Adrenal gland (tissue), 12 donors: ENCODE results near the gene OR9A4. TPM values are rescaled to one million over a fixed set of nuclear protein-coding genes. Genes with fewer than 3 reads are reported as not detected.

Source experiments
- DNase-seq, 7 donors: peaks; one replicate each; pipeline ENCODE4 v3.0.0-alpha.2; 2019 to 2020
- H3K27ac ChIP-seq, 5 donors: fragments of 200-600 bp; sonication (generic) in 4 of 5; 1 replicate in 3 of 5; 2 replicates in 2 of 5; pipeline versions ENCODE4 v1.5.1 to v1.8.0; 2016 to 2020; ENCODE audit warnings: mild to moderate bottlenecking in 1 of 5
- H3K27me3 ChIP-seq: fragments of 200-600 bp; 2 replicates; pipeline ENCODE4 v1.8.0; 2021
- H3K36me3 ChIP-seq, 2 donors: fragments of 200-600 bp; replicated peaks in 1 of 2; 1 replicate in 1 of 2; 2 replicates in 1 of 2; pipeline versions ENCODE4 v1.5.1 to v1.8.0; 2018 to 2022
- H3K4me1 ChIP-seq, 2 donors: fragments of 200-600 bp; replicated peaks in 1 of 2; 1 replicate in 1 of 2; 2 replicates in 1 of 2; pipeline versions ENCODE4 v1.5.1 to v1.8.0; 2018 to 2021
- H3K4me3 ChIP-seq, 4 donors: fragments of 200-600 bp; sonication (generic) in 3 of 4; one replicate each; pipeline ENCODE4 v1.5.1; 2016 to 2018
- H3K9me3 ChIP-seq, 3 donors: fragments of 200-600 bp; sonication (generic) in 1 of 3; replicated peaks in 1 of 3; 1 replicate in 2 of 3; 2 replicates in 1 of 3; pipeline versions ENCODE4 v1.5.1 to v1.8.0; 2016 to 2021
- POLR2A ChIP-seq, 2 donors: fragments of 450-650 bp; IDR thresholded peaks; one replicate each; pipeline ENCODE4 v1.6.1; 2017; ENCODE audit warnings: antibody characterized with exemption in 2 of 2, mild to moderate bottlenecking in 2 of 2, moderate library complexity in 1 of 2
- WGBS, 4 donors: extraction: QIAGEN DNeasy Blood & Tissue Kit in 2 of 4; methylation state at CpG; one replicate each; pipeline versions ENCODE4 v1.1.5 to v1.1.7; 2013 to 2017; 5-methylcytosine and 5-hydroxymethylcytosine counted together
- intact Hi-C, 2 donors: fragments of 100-400 bp; cut with DNase I; formaldehyde crosslinking; loops; one replicate each; pipeline versions ENCODE4 v1.14.1 to v1.15.0; 2022 to 2023
- polyA plus RNA-seq, 3 donors: library from polyadenylated mRNA; stranded (reverse); fragments of 200-250 nt in 2 of 3; fragments of 350-450 nt in 1 of 3; fragmentation: Illumina TruSeq in 1 of 3; extraction: RNeasy Lipid Tissue Mini Kit (QIAGEN cat#74804) in 1 of 3; gene quantifications; one replicate each; pipeline ENCODE4 v1.2.3, GENCODE V29; 2013 to 2014
- total RNA-seq, 9 donors: library from RNA; depleted of rRNA in 4 of 9; stranded (reverse); fragments of >200 nt in 4 of 9; fragments of 120-200 nt in 1 of 9; fragmentation: NEBNext Ultra II Directional in 1 of 9; extraction: Animal tissue kit (Norgen Biotek cat#: 25700) in 1 of 9; gene quantifications; one replicate each; pipeline versions ENCODE4 v1.1.0 to v1.2.4, GENCODE V29; 2013 to 2023
- TF ChIP-seq, protein P1 (sequence below), 6 experiments: fragments of 450-650 bp in 4 of 6; fragments of 200-600 bp in 2 of 6; sonication (generic) in 1 of 6; IDR thresholded peaks; 1 replicate in 5 of 6; 2 replicates in 1 of 6; pipeline versions ENCODE4 v1.5.1 to v1.8.0; 2016 to 2021; ENCODE audit warnings: antibody characterized with exemption in 6 of 6, mild to moderate bottlenecking in 2 of 6, moderate library complexity in 1 of 6
- donor health status: healthy with polysubstance abuse.
- donor health status: Bipolar disorder and iron deficiency.
- donor health status: DM: yes; HTN: yes; CAD: no.
- donor health status: DM: no; HTN: no; CAD: no.
- donor health status: DM: no; HTN: no; CAD: no.
- donor health status: DM: yes; HTN: yes; CAD: no.

Gene OR9A4
- total and polyA plus RNA-seq, 12 donors, result 0.11 TPM; not detected in 11

DNA sequence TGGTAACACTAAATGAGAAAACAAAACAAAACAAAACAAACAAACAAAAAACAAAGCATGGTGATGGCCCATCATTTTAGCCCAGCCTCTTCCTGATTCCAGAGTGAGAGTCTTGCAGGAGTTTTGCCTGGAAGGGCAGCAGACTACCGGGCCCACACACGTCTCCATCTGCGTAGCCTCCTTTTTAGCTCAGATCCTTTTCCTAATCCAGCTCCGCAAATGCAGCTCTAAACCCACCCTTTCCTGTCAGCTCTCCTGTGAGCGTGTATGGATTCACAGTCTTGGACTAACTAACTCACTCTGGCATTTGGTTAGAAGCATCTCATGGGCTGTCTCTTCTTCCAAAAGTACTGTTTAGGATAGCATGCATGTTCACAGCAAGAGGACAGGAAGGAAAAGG, 14.0 kb downstream of the OR9A4 start:
- Histone ChIP-seq H3K27ac (no peak overlapping the region), H3K4me3 (no peak overlapping the region), H3K27me3 (no peaks in the 10 kb centered on the region), H3K9me3 (no peaks in the 10 kb centered on the region), H3K4me1 (no peaks in the 10 kb centered on the region), H3K36me3 (no peaks in the 10 kb centered on the region)
- no peak for DNase-seq
- intact Hi-C loops, result no loop called here
- TF ChIP-seq POLR2A (IDR thresholded peaks at IDR 0.05), result no peak
- TF ChIP-seq, protein P1, sequence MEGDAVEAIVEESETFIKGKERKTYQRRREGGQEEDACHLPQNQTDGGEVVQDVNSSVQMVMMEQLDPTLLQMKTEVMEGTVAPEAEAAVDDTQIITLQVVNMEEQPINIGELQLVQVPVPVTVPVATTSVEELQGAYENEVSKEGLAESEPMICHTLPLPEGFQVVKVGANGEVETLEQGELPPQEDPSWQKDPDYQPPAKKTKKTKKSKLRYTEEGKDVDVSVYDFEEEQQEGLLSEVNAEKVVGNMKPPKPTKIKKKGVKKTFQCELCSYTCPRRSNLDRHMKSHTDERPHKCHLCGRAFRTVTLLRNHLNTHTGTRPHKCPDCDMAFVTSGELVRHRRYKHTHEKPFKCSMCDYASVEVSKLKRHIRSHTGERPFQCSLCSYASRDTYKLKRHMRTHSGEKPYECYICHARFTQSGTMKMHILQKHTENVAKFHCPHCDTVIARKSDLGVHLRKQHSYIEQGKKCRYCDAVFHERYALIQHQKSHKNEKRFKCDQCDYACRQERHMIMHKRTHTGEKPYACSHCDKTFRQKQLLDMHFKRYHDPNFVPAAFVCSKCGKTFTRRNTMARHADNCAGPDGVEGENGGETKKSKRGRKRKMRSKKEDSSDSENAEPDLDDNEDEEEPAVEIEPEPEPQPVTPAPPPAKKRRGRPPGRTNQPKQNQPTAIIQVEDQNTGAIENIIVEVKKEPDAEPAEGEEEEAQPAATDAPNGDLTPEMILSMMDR (IDR thresholded peaks at IDR 0.05), result no peak
- 73 to 80% (median 76%) methylated on average over 5 of the region's 5 CpGs for WGBS, 4 donors

DNA sequence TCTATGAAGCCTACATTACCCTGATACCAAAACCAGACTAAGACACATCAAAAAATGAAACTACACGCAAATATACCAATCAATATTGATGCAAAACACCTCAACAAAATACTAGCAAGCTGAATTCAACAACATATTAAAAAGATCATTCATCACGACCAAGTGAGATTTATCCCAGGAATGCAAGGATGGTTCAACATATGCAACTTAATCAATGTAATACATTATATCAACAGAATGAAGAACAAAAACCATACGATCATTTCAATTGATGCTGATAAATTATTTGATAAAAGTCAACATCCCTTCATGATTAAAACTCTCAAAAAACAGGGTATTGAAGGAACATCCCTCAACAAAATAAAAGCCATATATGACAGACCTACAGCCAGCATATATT, 24.9 kb downstream of the OR9A4 start:
- no peaks in the 10 kb centered on the region for H3K9me3 ChIP-seq
- WGBS, 4 donors, result 73 to 81% (median 77%) methylated on average over 3 of the region's 3 CpGs

DNA sequence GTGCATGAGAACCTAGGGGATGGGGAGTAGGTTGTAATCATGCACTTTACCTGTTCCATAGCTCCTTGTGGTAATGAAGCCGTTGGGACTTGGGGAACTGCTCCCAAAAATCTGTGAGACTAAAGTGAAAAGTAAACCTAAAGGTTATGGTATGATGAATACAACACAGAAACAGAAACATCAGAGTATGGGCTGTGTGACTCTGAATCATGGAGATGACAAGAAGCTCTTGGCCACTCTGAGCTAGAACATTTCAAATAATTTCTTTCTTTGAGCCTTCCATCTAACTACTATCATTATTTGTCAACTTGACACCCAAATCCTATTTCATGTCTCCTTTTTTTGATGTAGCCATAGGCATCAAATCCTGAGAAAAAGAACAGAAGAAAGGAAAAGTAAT, 27.6 kb downstream of the OR9A4 start:
- H3K27ac ChIP-seq, result no peak overlapping the region
- no peak for DNase-seq
- TF ChIP-seq, protein P1 (IDR thresholded peaks at IDR 0.05), result no peak
- TF ChIP-seq POLR2A (IDR thresholded peaks at IDR 0.05), result no peak
- no peaks in the 10 kb centered on the region for H3K4me1 ChIP-seq
- whole genome bisulfite sequencing, 4 donors, result 37 to 70% (median 64%) methylated on average over 1 of the region's 1 CpG
- H3K36me3 ChIP-seq, result no peaks in the 10 kb centered on the region
- H3K9me3 ChIP-seq, result no peaks in the 10 kb centered on the region
- H3K4me3 ChIP-seq, result no peak overlapping the region
- intact Hi-C loops, result no loop called here
- no peaks in the 10 kb centered on the region for H3K27me3 ChIP-seq

More for the DNA sequence above, 24.9 kb downstream of the OR9A4 start:
- intact Hi-C loops, result no loop called here
- Histone ChIP-seq H3K4me3 (no peak overlapping the region), H3K36me3 (no peaks in the 10 kb centered on the region), H3K27ac (no peak overlapping the region), H3K27me3 (no peaks in the 10 kb centered on the region), H3K4me1 (no peaks in the 10 kb centered on the region)
- DNase-seq, result no peak
- TF ChIP-seq, protein P1 (IDR thresholded peaks at IDR 0.05), result no peak
- no peak for TF ChIP-seq POLR2A (IDR thresholded peaks at IDR 0.05)

DNA sequence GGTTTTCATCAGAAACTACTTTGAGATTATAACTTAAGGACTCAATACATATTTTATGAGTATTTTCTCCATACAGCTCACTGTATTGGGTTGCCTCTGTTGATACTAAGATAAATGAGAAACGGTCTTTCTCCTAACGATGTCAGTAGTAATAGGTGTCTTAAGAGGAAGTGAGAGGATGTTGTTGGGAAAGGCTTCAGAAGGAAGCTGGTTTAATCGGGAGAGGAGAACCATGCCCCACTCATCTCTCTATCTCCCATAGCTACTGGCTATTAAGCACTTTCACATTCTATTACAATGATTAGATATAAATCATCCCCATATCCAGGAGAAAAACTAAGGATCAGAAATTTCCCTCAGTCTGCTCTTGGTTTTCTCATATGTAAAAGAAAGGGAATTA, 28.6 kb downstream of the OR9A4 start:
- Histone ChIP-seq H3K27ac (no peak overlapping the region), H3K4me3 (no peak overlapping the region), H3K4me1 (no peaks in the 10 kb centered on the region), H3K36me3 (no peaks in the 10 kb centered on the region), H3K27me3 (no peaks in the 10 kb centered on the region), H3K9me3 (no peaks in the 10 kb centered on the region)
- no peak for DNase-seq
- intact Hi-C loops, result no loop called here
- 44 to 74% (median 67%) methylated on average over 3 of the region's 3 CpGs for WGBS, 4 donors
- no peak for TF ChIP-seq POLR2A (IDR thresholded peaks at IDR 0.05)
- TF ChIP-seq, protein P1 (IDR thresholded peaks at IDR 0.05), result no peak
